DND-41 (cell line): ENCODE results near the gene SLC44A3.

Source experiments
- CTCF ChIP-seq: IDR thresholded peaks from 2 replicates; pipeline ENCODE4 v1.5.1; 2012; ENCODE audit warnings: borderline replicate concordance, low read length, moderate library complexity, mild to moderate bottlenecking; ENCODE audit not compliant: poor library complexity, severe bottlenecking; ENCODE audit errors: extremely low read depth
- EZH2 ChIP-seq: IDR thresholded peaks from 3 replicates; pipeline ENCODE4 v1.6.1; 2012; ENCODE audit warnings: borderline replicate concordance, low read depth, mild to moderate bottlenecking, moderate library complexity, low read length, inconsistent platforms; ENCODE audit not compliant: severe bottlenecking

- TF ChIP-seq CTCF (no peak), EZH2 (no peak)
Observed at GRCh38 chr1:94803517-94804441, 16.4 kb upstream of the SLC44A3 start.
